DOHH2 (cell line): ENCODE results near the gene ACKR3.

Experiments used
- EZH2phosphoT487 ChIP-seq: fragments of 200-600 bp; sonication (generic); IDR thresholded peaks from 2 replicates; pipeline ENCODE4 v1.6.1; 2017; ENCODE audit warnings: borderline replicate concordance, mild to moderate bottlenecking, antibody characterized with exemption, low read length, moderate library complexity, mixed read lengths
- TF ChIP-seq, protein P1 (sequence below): fragments of 200-600 bp; sonication (generic); IDR thresholded peaks from one replicate; pipeline ENCODE4 v1.5.1; 2014; ENCODE audit warnings: antibody characterized with exemption, mild to moderate bottlenecking, low read depth, low read length; ENCODE audit not compliant: poor library complexity, severe bottlenecking

DNA sequence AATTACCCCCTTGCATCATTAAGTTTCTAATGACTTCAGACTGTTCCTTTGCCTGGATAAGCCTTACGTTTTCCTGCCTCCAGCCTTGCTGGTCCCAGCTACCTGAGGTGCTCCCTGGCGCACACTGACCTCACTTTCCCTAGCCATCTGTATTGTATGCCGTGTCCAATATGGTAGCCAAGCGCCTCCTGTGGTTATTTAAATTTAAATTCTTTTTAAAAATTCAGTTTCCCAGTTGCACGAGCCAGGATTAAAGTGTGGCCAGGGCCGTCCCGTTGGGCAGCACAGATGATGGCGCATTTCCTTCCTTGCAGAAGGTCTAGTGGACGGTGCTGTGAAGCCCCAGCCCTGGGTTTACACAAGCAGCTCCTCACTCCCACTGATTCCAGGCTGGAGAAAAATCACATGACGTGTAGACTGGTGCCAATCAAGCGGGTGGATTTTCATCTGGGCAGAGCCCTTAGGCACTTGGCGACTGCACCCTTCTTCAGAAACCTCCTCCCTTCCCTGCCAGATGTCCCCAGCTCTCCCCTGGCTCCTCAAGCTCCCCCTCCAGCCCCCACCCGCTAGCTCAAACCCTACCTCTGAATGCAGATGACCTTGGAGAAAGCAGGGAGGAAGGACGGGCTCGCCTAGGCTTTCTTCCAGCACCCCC lies 33.9 kb downstream of the ACKR3 start:
- TF ChIP-seq, protein P1, sequence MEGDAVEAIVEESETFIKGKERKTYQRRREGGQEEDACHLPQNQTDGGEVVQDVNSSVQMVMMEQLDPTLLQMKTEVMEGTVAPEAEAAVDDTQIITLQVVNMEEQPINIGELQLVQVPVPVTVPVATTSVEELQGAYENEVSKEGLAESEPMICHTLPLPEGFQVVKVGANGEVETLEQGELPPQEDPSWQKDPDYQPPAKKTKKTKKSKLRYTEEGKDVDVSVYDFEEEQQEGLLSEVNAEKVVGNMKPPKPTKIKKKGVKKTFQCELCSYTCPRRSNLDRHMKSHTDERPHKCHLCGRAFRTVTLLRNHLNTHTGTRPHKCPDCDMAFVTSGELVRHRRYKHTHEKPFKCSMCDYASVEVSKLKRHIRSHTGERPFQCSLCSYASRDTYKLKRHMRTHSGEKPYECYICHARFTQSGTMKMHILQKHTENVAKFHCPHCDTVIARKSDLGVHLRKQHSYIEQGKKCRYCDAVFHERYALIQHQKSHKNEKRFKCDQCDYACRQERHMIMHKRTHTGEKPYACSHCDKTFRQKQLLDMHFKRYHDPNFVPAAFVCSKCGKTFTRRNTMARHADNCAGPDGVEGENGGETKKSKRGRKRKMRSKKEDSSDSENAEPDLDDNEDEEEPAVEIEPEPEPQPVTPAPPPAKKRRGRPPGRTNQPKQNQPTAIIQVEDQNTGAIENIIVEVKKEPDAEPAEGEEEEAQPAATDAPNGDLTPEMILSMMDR: no peak
- TF ChIP-seq EZH2phosphoT487: no peak
